Hematopoietic multipotent progenitor cell treated with erythropoietin and hydrocortisone succinate and interleukin-3 and kit ligand, for 4 days (in vitro differentiated cells): Measurements from ENCODE around the gene ZNF433.

Experiments
- DNase-seq: peaks from one replicate; pipeline ENCODE4 v3.0.0-alpha.2; 2015

ZNF433 gene

GRCh38 chr19:11987405-11988281, 47.8 kb downstream of the ZNF433 start:
- peak; percentile 99 for DNase-seq

- DNase-seq = no peak
Measured at GRCh38 chr19:11986754-11987153, 48.7 kb downstream of the ZNF433 start.

- DNase-seq = peak; percentile 35
Measured at GRCh38 chr19:11984986-11985385, 50.5 kb downstream of the ZNF433 start.

GRCh38 chr19:11982526-11982925, 53.0 kb downstream of the ZNF433 start:
- DNase-seq = no peak

- DNase-seq = no peak
Measured at GRCh38 chr19:11979527-11979926, 56.0 kb downstream of the ZNF433 start.

- DNase-seq = no peak
Measured at GRCh38 chr19:11978492-11979100, 56.9 kb downstream of the ZNF433 start.

- no peak for DNase-seq
Measured at GRCh38 chr19:11973019-11973810, 62.3 kb downstream of the ZNF433 start.

- DNase-seq = peak; percentile 23
Measured at GRCh38 chr19:11971041-11971440, 64.4 kb downstream of the ZNF433 start.

- no peak for DNase-seq
Measured at GRCh38 chr19:11970174-11970573, 65.3 kb downstream of the ZNF433 start.

- DNase-seq = peak; percentile 98
Measured at GRCh38 chr19:11964858-11965645, 70.4 kb downstream of the ZNF433 start, which contains the start of gene ZNF763. Gene ZNF763, plus strand, starts transcription at chr19:11965040. Its CDS starts 169 bp downstream, at chr19:11965209.
